ENCODE data around the gene LDLRAD3.
A peak's percentile ranks its signal among the peaks of the same experiment; 100 is the strongest.

Gene LDLRAD3

GRCh38 chr11:35914816-35915215 is 29.0 kb upstream of the LDLRAD3 start:
- TF ChIP-seq CTCF (IDR thresholded peaks at IDR 0.05; ENCODE audit: low read length, missing control alignments): no peak
- no peak overlapping the region for H3K4me3 ChIP-seq (replicated peaks; ENCODE audit: low read depth, low read length)
- no peak for DNase-seq (ENCODE audit: low read depth)

GRCh38 chr11:35916270-35916669 is 27.6 kb upstream of the LDLRAD3 start:
- TF ChIP-seq CTCF (IDR thresholded peaks at IDR 0.05; ENCODE audit: low read length, missing control alignments): no peak
- no peak overlapping the region for H3K4me3 ChIP-seq (replicated peaks; ENCODE audit: low read depth, low read length)
- DNase-seq (ENCODE audit: low read depth): no peak

- no peak for DNase-seq (ENCODE audit: low read depth)
- H3K4me3 ChIP-seq (replicated peaks; ENCODE audit: low read depth, low read length): no peak overlapping the region
- no peak for TF ChIP-seq CTCF (IDR thresholded peaks at IDR 0.05; ENCODE audit: low read length, missing control alignments)
These were observed 26.2 kb upstream of the LDLRAD3 start for GRCh38 chr11:35917676-35918075.

DNA sequence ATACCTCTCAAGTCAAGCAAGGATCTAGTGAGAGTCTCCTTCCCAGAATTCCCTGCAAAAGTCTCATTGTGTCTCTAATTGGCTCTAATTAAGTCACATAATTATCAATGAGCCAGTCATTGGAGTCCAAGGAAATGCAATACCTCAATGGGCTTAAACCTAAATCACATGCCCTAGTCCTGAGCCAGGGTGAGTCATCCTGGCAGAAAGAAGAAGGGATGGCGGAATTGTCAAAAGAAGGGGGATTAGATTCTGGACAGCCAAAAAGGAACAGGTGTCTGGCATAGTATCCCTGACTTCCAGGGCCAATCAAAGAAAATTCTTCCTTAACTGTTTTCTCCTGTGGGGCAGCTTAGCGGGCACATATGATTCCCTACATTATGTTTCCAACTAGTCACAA is 25.1 kb upstream of the LDLRAD3 start:
- DNase-seq (ENCODE audit: low read depth): no peak
- no peak for TF ChIP-seq CTCF (IDR thresholded peaks at IDR 0.05; ENCODE audit: low read length, missing control alignments)
- no peak overlapping the region for H3K4me3 ChIP-seq (replicated peaks; ENCODE audit: low read depth, low read length)

DNA sequence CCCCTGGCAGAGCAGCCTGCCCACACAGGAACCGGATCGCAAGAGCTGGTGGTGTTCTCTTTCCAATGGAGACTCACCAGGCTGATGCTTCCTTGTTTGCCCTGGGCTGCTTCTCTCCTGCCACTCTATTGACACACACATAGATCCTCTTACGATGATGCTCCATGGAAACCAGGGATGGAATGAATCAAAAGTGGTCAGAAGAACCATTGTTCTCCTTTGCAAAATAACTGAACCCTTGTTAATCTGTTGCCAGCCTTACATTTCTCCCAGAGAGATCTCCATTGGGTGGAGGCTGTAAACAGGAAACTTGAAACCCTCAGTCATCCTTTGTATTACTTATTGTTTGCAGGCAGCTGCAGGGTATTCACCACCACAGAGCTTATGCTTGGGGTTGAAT is 24.6 kb upstream of the LDLRAD3 start:
- H3K4me3 ChIP-seq (replicated peaks; ENCODE audit: low read depth, low read length): no peak overlapping the region
- no peak for TF ChIP-seq CTCF (IDR thresholded peaks at IDR 0.05; ENCODE audit: low read length, missing control alignments)
- peak; percentile 80 for DNase-seq (ENCODE audit: low read depth)

GRCh38 chr11:35923452-35923851 is 20.4 kb upstream of the LDLRAD3 start:
- DNase-seq (ENCODE audit: low read depth): peak; percentile 50
- no peak for TF ChIP-seq CTCF (IDR thresholded peaks at IDR 0.05; ENCODE audit: low read length, missing control alignments)
- H3K4me3 ChIP-seq (replicated peaks; ENCODE audit: low read depth, low read length): no peak overlapping the region

DNA sequence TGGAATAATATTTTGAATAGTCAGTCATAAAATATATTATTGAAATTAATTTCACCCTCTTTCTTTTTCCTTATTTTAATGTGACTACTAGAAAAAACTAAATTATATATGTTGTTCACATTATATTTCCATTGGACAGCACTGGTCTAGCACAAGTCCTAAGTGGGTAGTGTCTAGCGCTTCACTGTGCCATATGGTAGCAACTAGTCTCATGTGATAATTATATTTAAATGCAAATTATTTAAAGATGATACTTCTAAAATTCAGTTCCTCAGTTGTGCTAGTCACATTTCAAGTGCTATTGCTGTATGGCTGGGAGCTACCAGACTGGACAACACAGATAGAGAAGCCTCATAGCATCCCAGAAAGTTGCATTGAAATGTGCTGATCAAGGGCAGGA is 19.1 kb upstream of the LDLRAD3 start:
- DNase-seq (ENCODE audit: low read depth): no peak
- H3K4me3 ChIP-seq (replicated peaks; ENCODE audit: low read depth, low read length): no peak overlapping the region
- TF ChIP-seq CTCF (IDR thresholded peaks at IDR 0.05; ENCODE audit: low read length, missing control alignments): no peak

Data from fibroblast of pulmonary artery (primary cell).